Adrenal gland (tissue), 5 donors: Measurements from ENCODE around the gene SCARB1.

ENCODE experiments used
- POLR2A ChIP-seq, 2 donors: fragments of 450-650 bp; IDR thresholded peaks; one replicate each; pipeline ENCODE4 v1.6.1; 2017; ENCODE audit warnings: antibody characterized with exemption in 2 of 2, mild to moderate bottlenecking in 2 of 2, moderate library complexity in 1 of 2
- TF ChIP-seq, protein P1 (sequence below), 6 experiments: fragments of 450-650 bp in 4 of 6; fragments of 200-600 bp in 2 of 6; sonication (generic) in 1 of 6; IDR thresholded peaks; 1 replicate in 5 of 6; 2 replicates in 1 of 6; pipeline versions ENCODE4 v1.5.1 to v1.8.0; 2016 to 2021; ENCODE audit warnings: antibody characterized with exemption in 6 of 6, mild to moderate bottlenecking in 2 of 6, moderate library complexity in 1 of 6
- donor health status: DM: no; HTN: no; CAD: no.

DNA sequence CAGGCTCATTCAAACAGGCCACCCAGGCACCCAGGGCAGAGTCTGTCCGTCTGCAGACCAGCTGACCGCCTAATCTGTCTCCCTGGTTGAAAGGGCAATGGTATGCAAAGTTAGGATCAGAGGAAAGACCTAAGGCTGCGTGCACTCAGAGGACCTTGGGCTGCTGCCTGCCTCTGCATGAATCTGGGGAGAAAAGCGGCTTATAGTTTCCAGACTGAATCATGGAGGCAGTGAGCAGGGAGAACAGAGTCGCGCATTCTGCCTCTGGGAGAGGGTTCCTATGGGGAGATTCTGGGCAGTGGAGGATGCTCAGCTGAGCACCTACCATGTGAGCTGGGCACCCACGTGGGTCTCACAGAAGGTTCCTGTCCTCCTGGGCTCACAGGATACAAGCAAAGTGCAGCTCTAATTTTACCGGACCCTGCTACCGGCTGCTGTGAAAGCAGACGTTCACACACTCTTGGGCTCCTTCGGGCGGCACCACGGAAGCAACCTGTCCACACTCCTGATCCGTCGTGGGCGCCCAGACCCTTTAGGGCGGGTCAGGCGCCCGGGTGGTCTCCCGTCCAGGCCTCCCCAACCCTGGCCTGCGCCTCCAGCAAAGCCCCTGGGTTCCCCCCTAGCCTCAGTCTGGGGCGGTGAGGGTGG is 772 bp downstream of the SCARB1 start:
- TF ChIP-seq, protein P1, sequence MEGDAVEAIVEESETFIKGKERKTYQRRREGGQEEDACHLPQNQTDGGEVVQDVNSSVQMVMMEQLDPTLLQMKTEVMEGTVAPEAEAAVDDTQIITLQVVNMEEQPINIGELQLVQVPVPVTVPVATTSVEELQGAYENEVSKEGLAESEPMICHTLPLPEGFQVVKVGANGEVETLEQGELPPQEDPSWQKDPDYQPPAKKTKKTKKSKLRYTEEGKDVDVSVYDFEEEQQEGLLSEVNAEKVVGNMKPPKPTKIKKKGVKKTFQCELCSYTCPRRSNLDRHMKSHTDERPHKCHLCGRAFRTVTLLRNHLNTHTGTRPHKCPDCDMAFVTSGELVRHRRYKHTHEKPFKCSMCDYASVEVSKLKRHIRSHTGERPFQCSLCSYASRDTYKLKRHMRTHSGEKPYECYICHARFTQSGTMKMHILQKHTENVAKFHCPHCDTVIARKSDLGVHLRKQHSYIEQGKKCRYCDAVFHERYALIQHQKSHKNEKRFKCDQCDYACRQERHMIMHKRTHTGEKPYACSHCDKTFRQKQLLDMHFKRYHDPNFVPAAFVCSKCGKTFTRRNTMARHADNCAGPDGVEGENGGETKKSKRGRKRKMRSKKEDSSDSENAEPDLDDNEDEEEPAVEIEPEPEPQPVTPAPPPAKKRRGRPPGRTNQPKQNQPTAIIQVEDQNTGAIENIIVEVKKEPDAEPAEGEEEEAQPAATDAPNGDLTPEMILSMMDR (IDR thresholded peaks at IDR 0.05) = no peak
- TF ChIP-seq POLR2A (IDR thresholded peaks at IDR 0.05) = peak; percentile 15 to 53
